ENCODE measurements around the gene CTDNEP1. TPM values are rescaled to one million over a fixed set of nuclear protein-coding genes. Genes with fewer than 3 reads are reported as not detected.

The CTDNEP1 gene
- total RNA-seq, 1 experiment from 2014 or later: 65.5 TPM

DNA sequence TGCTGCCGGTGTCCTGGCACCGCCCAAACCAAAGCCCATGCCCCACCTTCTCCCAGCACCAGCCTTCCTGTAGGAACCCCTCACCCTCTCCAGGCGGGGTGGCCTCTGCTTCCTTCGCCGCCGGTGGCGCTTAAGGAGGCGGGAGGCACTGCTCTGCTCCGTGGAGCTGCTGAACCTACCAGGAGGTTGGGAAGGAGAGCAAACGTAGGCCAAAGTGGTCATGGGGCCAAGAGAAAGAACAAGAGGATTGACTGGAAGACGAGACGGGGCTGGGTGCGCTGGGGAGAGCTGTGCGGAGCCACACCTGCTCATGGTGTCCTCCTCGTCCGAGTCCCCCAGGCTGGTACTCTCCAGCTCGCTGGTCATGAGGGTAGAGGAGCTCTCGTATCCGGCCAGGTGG is 22.0 kb downstream of the CTDNEP1 start:
- DNase-seq (ENCODE audit: low read depth): no peak

DNA sequence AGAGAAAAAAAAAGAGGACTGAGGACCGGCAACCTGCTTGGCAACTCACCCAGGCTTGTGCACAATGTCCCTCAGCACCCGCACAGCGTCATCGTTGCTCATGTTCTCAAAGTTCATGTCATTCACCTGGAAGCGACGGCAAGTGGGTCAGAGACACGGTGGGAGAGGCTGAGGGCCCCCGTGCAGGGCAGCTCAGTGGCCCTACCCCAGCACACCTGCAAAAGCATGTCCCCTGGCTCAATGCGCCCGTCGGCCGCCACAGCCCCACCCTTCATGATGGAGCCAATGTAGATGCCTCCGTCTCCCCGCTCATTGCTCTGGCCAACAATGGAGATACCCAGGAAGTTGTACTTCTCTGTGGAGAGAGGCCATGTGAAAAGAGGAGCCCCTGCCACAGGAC is 22.6 kb downstream of the CTDNEP1 start:
- DNase-seq (ENCODE audit: low read depth): no peak

DNA sequence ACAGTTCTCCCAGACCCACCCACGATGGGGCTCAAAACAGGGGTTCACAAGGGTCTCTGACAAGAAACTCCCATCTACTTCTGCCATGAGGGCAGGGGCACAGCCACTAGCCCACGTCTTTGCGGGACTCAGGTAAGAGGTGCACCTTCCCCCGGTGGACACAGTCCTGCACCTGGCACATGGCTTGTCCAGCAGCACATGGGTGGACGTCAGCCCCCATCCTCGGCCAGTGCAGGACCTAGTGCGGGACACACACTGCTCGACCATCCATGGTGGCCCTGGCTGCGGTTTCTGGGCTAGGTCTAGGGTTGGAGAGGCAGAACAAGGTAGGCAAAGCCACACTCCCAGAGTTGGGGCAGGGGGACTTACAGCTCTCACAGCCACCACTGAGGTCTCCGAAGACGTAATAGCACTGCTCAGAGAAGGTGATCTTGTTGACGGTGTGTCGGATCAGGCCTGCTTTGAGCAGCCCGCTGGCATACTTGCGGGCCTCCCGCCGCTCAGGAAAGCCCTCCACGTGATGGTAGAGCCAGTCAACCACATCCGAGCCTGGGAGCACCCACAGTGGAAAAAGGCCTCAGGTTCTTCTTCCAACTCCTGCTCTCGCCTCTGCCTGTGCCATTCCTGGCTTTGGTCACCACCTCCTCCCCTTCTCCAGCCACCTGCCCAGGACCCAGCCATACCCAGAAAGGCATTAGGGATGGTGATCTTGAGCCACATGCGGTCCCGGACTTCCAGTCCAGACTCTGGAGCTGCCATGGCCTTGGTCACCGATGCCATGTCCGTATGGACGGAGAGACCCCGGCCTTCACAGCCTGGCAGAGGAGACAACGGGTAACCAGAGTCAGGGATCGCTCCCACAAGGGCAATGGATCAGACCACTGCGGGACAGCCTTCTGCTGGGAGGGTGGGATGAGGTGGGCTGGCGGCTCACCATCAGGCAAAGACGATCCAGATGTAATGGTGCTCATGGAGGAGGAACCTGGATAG is 24.5 kb downstream of the CTDNEP1 start:
- DNase-seq (ENCODE audit: low read depth): no peak

DNA sequence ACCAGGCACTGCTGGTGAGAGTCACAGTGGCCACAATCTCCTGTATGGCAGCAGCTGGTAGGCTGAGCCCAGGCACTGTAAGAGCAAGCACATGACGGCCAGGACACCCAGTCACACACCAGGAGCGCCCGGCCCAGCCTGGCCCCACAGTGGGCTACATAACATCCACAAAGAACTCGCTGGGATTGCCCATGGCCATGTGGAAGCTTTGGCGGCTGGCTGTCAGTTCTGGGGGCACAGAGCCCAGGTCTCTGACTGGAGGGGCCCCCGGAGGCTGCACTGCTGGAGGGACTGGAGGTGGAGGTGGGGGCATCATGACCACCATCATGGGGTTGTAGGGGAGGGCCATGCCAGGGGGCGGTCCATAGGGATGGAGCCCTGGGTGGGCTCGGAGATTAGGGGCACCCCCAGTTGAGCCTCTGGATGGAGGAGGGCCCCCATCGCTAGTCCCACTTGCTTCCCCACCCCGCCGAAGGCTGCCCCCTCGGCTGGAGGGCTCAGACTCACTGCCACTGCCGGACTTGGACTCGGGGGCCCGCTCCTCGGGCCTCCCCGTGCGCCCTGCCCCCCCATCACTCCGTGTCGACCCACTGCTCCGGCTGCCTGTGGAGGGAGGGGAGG is 25.7 kb downstream of the CTDNEP1 start:
- DNase-seq (ENCODE audit: low read depth): no peak

DNA sequence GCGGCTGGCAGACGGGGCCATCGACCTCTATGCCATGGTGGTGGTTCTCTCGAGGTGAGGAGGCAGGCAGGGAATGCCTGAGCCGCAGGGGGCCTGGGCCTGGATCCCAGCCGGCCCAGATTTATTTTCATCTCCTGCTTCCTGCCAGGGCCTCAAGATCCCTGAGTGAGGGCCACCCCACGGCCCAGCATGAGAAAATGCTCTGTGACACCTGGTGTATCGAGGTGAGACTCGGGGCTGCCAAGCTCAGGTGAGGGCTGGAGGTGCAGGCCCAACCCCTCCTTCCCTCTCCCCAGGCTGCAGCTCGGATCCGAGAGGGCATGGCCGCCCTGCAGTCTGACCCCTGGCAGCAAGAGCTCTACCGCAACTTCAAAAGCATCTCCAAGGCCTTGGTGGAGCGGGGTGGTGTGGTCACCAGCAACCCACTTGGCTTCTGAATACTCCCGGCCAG is 26.8 kb downstream of the CTDNEP1 start:
- DNase-seq (ENCODE audit: low read depth): no peak

DNA sequence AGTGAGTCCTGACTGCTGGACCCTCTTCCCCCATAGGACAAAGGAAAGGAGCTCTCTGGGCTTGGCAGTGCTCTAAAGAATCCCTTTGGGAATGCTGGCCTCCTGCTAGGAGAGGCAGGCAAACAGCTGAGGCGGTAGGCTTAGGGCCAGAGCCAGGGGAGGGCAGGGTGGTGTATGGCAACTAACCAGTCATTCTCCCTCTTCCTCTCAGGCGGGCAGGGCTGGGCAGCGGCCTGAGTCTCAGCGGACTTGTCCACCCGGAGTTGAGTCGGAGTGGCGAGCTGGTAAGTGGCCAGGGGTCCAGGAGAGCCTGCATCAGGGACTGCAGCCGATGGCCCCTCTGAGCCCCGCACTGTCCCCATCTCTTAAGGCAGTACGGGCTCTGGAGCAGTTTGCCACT is 27.4 kb downstream of the CTDNEP1 start:
- peak; percentile 68 for DNase-seq (ENCODE audit: low read depth)

DNA sequence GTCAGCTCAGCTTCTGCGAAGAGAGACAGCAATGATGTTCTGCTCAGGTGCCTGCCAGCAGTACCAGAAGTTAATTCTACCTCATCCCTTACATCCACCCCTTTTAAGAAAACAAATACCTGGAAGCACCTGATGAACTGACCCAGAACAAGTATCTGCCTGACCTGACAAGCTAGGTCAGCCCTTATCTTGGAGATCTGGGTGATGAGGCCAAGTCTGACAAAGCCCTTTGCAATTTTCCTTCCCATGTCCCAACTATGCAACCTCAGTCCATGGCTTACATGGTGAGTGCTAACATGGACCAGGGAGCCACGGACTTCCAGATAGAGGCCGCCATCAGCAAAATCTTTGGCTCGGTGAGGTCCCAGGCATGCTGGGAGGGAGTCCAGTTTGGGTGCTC is 28.2 kb downstream of the CTDNEP1 start:
- no peak for DNase-seq (ENCODE audit: low read depth)

DNA sequence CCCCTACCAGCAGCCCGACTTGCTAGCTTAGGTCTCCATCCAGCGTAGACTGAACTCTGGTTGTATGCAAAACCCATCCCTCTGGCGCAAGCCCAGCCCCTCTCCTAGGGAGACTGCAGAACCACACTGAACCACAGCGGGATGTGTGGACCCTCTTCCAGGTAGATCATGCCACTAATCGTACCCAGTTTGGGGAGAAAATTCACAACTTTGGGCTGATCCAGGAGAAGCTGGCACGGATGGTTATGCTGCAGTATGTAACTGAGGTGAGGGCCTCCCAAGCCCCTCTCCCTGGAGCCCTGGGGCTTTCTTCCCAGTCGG is 28.6 kb downstream of the CTDNEP1 start:
- no peak for DNase-seq (ENCODE audit: low read depth)

DNA sequence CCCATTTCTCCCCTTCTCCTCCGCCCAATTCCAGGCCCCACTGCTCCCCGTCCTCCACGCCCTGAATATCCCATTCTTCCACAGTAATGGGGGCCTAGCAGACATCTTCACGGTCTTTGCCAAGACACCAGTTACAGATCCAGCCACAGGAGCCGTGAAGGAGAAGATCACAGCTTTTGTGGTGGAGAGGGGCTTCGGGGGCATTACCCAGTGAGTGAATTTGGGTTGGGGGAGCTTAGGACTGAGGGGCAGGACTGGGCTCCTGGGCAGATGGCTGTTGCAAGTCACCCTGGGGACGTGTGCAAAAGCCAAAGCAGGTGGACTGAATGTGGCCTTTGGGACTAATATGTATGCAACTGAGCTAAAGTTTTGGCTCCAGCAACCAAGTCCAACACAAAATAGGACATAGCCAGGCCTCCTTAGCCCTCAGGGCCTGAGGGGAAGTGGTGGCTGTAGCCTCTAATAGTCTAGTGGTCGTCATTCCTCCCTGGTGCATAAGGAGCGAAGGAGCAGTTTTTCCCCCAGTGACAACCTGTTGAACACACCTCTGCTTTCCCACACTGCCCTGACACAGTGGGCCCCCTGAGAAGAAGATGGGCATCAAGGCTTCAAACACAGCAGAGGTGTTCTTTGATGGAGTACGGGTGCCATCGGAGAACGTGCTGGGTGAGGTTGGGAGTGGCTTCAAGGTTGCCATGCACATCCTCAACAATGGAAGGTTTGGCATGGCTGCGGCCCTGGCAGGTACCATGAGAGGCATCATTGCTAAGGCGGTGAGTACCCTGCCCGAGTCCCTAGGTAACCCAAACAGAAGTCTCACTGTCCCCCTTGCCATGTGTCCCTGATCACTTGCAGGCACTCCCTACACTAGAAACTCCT is 29.2 kb downstream of the CTDNEP1 start:
- DNase-seq (ENCODE audit: low read depth): no peak

DNA sequence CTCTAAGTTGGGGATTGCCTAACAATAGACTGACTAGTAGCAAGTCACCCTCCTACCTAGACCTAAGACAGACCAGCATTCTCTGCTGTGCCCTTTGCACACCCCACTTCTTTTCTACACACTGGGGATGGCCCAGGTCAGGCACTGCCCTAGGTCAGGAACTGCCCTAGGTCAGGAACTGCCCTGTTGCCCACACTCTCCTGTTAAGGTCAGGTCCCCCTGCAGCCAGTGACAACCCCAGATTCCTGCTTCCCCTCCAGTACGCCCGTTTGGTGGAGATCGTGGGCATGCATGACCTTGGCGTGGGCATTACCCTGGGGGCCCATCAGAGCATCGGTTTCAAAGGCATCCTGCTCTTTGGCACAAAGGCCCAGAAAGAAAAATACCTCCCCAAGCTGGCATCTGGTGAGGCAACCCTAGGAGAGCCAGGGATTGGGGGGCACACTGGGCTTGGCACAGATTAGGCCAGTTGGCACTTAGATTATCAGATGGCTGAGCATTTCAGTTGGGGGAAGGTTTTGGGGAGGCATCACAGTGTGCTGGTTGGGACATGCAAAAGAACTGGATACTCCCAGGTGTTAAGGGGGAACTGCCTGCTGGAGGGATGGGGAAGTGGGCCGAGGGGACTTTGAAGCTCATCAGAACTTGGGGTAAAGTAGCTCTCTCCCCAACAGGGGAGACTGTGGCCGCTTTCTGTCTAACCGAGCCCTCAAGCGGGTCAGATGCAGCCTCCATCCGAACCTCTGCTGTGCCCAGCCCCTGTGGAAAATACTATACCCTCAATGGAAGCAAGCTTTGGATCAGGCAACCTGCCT is 30.0 kb downstream of the CTDNEP1 start:
- no peak for DNase-seq (ENCODE audit: low read depth)

DNA sequence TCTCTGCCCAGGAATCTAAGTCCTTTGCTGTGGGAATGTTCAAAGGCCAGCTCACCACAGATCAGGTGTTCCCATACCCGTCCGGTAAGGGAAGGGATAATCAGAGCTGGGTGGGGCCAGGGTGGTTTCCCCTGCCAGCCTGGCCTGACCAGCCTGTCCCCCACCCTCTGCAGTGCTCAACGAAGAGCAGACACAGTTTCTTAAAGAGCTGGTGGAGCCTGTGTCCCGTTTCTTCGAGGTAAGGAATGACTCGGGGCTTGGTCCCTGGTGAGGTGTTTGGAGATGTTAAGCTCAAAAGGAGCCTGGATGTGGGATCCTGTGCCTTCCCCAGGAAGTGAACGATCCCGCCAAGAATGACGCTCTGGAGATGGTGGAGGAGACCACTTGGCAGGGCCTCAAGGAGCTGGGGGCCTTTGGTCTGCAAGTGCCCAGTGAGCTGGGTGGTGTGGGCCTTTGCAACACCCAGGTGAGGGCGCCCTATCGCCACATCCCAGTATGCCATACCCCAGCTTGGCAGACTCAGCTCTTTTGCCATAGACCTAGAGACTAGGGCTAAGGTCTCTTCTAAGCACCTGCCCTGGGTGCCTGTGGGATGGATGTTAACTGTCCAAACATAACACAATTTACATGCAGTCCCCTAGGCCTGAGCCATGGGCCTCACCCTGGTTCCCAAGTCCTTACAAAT is 30.8 kb downstream of the CTDNEP1 start:
- peak; percentile 68 for DNase-seq (ENCODE audit: low read depth)

DNA sequence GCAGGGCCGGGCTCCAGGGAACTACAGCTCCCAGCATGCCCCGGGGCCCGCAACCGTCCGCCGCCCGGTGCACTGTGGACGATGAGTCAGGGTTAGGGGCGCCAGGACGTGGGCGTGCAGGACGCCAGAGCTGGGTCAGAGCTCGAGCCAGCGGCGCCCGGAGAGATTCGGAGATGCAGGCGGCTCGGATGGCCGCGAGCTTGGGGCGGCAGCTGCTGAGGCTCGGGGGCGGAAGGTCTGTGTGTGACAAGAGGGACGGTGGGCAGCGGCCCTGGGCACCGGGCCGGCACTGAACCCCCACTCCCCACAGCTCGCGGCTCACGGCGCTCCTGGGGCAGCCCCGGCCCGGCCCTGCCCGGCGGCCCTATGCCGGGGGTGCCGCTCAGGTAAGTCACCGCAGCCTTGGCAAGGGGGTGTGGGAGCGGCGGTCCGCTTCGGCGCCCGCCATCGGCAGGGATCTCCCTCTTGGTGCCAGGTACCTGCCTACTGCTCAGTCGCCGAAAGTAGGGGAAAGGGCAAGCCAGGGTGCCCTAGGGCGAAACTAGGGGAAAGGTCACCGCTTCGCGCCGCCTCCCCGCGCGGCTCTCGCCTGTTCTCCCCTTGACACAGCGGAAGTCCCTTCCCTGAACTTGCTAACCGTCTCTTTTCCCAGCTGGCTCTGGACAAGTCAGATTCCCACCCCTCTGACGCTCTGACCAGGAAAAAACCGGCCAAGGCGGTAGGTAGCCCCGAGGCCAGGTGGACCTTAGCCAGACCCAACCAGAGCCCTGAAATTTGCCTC is 31.5 kb downstream of the CTDNEP1 start, which contains the start of the genes ACADVL and DLG4:
TSS of gene ACADVL (plus strand) at position 127 of the 781 bp plus-strand sequence. CDS start at position 174, 47 bp downstream.
TSS of gene DLG4 (minus strand) at position 25 of the 781 bp plus-strand sequence.
- peak; percentile 88 for DNase-seq (ENCODE audit: low read depth)

DNA sequence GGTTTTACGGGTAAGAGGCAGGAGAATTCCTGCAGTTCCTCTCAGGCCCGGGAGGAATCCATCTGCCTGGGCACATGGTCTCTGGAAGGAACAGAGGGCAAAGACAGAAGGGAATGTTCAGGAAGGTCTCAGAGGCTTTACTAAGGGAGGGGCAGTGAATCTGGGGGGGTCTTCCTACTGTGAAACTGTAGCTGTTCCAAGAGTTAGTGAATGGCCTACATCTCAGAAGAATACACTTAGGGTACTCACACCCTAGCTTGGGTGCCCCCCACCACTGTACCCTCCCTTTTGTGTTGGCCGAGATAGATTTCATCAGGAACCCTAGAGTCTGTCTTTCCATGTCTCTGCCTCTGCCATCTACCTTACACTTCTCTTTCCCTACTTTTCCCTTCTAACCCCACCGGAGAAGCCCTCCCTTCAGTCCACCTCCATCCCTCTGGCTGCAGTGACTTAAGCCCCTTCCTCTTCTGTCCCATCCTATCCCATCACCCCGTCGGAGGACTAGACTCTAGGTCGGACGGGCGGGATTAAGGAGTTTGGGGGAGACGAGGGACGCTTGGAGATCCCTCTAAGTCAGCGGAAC is 32.2 kb downstream of the CTDNEP1 start:
- no peak for DNase-seq (ENCODE audit: low read depth)

DNA sequence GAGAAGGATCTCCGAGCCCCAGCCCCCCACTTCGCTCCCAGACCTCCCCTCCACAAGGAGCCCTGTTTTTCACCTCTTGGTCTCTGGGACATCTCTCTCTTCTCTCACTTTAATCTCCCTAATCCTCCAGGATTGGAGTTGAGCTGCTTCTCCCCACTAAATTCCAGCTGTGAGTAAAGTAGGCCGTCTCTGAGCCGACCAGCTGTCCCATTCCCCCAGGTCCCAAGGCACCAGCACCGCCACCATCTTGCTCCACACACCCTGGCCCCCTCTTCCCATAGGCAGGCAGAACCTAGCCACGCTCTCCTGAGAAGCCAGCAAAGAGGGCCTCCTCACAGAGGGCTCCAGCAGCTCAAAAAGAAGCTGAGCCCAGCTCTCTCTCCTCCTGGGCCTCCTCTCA is 32.8 kb downstream of the CTDNEP1 start:
- no peak for DNase-seq (ENCODE audit: low read depth)

DNA sequence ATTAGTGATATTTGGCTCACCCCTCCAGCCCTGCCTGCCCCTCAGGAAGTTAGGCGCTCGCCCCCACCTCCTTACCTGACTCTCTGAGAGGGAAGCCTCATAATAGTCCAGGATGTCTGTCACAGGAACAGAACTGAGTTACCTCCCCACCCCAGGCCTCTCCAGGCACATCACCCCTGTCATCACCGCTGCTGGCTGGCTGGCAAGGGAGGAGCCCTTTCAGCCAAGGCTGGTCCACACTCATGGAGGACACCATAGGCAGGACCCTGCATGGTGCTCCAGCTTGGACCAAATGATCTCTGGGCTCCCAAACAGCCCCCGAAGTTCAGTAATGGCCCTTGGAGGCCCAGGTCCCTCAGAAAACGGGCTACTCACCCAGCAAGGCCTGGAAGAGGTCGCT is 33.4 kb downstream of the CTDNEP1 start:
- no peak for DNase-seq (ENCODE audit: low read depth)

DNA sequence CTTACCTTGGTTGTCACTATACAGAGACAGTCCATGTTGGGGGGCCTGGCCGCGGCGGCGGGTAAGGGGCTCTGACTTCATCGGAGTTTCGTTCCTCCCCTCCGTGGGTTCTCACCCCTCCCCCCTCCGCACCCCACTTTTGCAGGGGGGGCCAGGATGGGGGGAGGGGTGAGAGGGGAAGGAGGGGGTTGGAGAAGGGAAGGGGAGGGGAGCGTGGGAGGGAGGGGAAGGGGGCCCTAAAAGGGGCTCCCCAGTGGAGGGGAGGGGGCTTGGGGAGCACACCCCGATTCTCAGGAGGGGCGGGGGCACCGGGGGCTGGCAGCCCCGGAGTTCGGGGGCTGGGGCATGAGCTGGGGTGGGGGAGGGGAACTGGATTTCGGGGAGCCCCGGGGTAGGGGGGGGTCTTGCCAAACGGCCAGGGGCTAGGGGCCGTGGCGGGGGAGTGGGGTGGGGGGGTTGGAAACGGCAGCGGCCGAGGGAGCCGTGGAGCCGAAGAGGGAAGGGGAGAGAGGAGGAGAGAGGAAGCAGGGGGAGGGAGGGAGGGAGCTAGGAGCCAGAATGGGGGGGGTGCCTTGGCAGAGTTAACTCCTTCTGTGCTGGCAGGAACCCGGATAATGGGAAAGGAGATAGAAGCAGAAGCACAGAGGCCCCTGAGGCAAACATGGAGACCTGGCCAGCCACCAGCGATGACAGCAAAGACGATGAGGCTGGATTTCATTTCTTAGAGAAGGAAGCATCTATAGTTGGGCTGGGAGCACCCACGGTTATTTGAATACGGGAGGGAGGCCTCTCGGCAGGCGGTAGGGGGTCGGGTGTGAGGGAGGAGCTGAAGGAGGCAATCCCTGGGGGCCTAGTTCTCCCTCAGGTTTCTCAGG is 34.2 kb downstream of the CTDNEP1 start:
- peak; percentile 64 for DNase-seq (ENCODE audit: low read depth)

DNA sequence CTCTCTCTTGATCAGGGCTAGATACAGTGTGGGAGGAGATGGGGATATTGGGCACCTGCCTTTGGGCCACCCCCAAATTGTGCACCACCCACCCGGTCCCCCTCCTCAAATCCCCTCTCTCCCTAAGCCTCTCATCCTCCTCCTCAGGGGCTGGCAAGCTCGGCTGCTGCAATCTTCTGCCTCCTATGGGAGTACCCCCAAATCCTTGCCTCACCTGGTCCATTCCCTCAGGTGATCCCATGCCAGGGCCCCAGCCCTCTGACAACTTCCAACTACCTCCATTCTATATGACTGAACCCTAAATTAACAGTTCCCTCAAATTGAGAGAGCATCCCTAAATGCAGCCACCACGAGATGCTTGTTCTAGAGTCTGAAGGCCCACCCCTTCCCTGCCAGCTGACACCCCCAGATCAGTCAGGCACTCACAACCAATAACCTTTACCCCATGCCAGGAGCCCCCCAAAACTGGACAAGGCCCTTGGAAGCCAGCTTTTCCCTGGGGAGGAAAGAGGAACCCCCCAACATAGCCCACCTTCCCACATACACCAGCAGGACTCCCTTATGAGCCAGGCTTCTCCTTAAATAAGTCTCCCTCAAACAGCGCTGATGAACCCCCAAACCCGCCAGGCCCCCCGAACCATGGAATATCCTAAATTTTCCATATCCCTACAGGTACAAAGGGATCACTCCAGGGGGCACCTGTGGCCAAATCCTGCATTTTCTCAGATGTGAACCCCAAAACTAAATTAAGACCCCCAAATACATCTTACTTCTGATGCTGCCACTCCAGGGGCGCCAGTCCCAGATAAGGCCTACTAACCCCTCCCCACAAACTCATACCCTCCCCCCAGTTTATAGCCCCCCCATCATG is 35.1 kb downstream of the CTDNEP1 start:
- DNase-seq (ENCODE audit: low read depth): no peak

Measured in LHCN-M2 (cell line).